DND-41 (cell line): Measurements from ENCODE around the gene JAZF1.
A peak's percentile ranks its signal among the peaks of the same experiment; 100 is the strongest.

Experiments
- ATAC-seq: fragments of 200-7000 bp; cut with Tn5 transposase; 3 replicates; pipeline ENCODE4 v1.9.1; 2021; ENCODE audit warnings: low read depth; ENCODE audit not compliant: insufficient read depth
- DNase-seq: peaks from one replicate; pipeline ENCODE4 v3.0.0-alpha.2; 2020
- H2AFZ ChIP-seq: 2 replicates; pipeline ENCODE4 v1.6.0; 2012; ENCODE audit warnings: low read depth, low read length
- H3K27ac ChIP-seq: 2 replicates; pipeline ENCODE4 v1.5.1; 2012; ENCODE audit warnings: low read length, inconsistent platforms
- H3K27me3 ChIP-seq: fragments of 200-600 bp; sonication (generic); 2 replicates; pipeline ENCODE4 v1.6.0; 2012; ENCODE audit warnings: low read length, mild to moderate bottlenecking, inconsistent platforms; ENCODE audit not compliant: insufficient read depth, poor library complexity
- H3K36me3 ChIP-seq: 2 replicates; pipeline ENCODE4 v1.5.1; 2012; ENCODE audit warnings: low read length, inconsistent platforms; ENCODE audit not compliant: insufficient read depth
- H3K4me1 ChIP-seq: 2 replicates; pipeline ENCODE4 v1.5.1; 2012; ENCODE audit warnings: mild to moderate bottlenecking, low read length; ENCODE audit not compliant: insufficient read depth
- H3K4me2 ChIP-seq: 2 replicates; pipeline ENCODE4 v1.6.0; 2012; ENCODE audit warnings: mild to moderate bottlenecking, moderate library complexity, low read length, inconsistent platforms; ENCODE audit not compliant: insufficient read depth
- H3K4me3 ChIP-seq, 2 experiments: fragments of 200-600 bp in 1 of 2; shearing (Covaris generic) in 1 of 2; 2 replicates each; pipeline ENCODE4 v1.5.1; 2012 to 2016; ENCODE audit warnings: inconsistent platforms in 2 of 2, low read length in 2 of 2, mild to moderate bottlenecking in 2 of 2, low read depth in 1 of 2, moderate library complexity in 1 of 2
- H3K79me2 ChIP-seq: 2 replicates; pipeline ENCODE4 v1.6.0; 2012; ENCODE audit warnings: low read length, inconsistent platforms; ENCODE audit not compliant: insufficient read depth
- H3K9ac ChIP-seq: 2 replicates; pipeline ENCODE4 v1.6.0; 2012; ENCODE audit warnings: low read depth, mild to moderate bottlenecking, inconsistent platforms, low read length, moderate library complexity
- H3K9me3 ChIP-seq: 2 replicates; pipeline ENCODE4 v1.5.1; 2012; ENCODE audit warnings: low read length, moderate library complexity, mild to moderate bottlenecking, inconsistent platforms; ENCODE audit not compliant: insufficient read depth, severe bottlenecking
- H4K20me1 ChIP-seq: 2 replicates; pipeline ENCODE4 v1.6.0; 2012; ENCODE audit warnings: low read length; ENCODE audit not compliant: insufficient read depth
- CTCF ChIP-seq: IDR thresholded peaks from 2 replicates; pipeline ENCODE4 v1.5.1; 2012; ENCODE audit warnings: borderline replicate concordance, low read length, moderate library complexity, mild to moderate bottlenecking; ENCODE audit not compliant: poor library complexity, severe bottlenecking; ENCODE audit errors: extremely low read depth
- EZH2 ChIP-seq: IDR thresholded peaks from 3 replicates; pipeline ENCODE4 v1.6.1; 2012; ENCODE audit warnings: borderline replicate concordance, low read depth, mild to moderate bottlenecking, moderate library complexity, low read length, inconsistent platforms; ENCODE audit not compliant: severe bottlenecking

JAZF1 gene

DNA sequence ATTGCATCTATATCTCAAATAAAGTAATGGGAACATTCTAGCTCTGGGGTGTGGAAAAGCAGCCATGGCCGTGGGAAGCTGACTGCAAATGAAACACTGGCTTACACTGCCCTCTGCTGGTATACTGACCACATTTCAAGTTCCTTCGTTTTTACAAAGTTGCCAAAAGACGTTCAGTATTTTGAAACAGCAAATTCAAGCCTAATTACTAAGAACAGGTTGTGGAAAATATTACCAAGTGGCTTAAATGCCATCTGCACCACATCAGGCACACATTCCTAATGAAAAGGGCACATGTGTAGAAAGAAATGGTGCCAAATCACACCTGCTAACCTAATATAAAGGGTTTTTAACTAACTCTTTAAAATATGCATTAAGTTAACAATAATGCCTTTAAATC, 83.9 kb downstream of the JAZF1 start:
- H3K4me1 ChIP-seq: no peaks in the 10 kb centered on the region
- peak; percentile 72 for ATAC-seq
- H3K27me3 ChIP-seq: no peaks in the 10 kb centered on the region
- no peak overlapping the region for H2AFZ ChIP-seq
- H3K27ac ChIP-seq: no peak overlapping the region
- peaks cover 2% of the 10 kb centered on the region; the same call in 1 of the 2 replicates for H4K20me1 ChIP-seq
- no peak overlapping the region for H3K9ac ChIP-seq
- H3K36me3 ChIP-seq: no peaks in the 10 kb centered on the region
- H3K9me3 ChIP-seq: no peaks in the 10 kb centered on the region
- no peak overlapping the region for H3K4me2 ChIP-seq
- peak; percentile 42 for DNase-seq
- H3K4me3 ChIP-seq: no peak overlapping the region
- no peaks in the 10 kb centered on the region for H3K79me2 ChIP-seq
- TF ChIP-seq CTCF: peak; percentile 88
- no peak for TF ChIP-seq EZH2

DNA sequence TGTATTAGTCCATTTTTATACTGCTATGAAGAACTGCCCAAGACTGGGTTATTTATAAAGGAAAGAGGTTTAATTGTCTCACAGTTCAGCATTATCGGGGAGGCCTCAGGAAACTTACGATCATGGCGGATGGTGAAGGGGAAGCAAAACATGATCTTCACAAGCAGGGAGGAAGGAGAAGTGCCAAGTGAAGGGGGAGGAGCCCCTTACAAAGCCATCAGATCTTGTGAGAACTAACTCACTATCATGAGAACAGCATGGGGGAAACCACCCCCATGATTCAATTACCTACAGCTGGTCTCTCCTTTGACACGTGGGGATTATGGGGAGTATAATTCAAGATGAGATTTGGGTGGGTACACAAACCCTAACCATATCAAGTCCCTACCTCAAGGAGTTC, 85.4 kb downstream of the JAZF1 start:
- Histone ChIP-seq H3K27ac (no peak overlapping the region), H3K9ac (no peak overlapping the region), H4K20me1 (peaks cover 2% of the 10 kb centered on the region; the same call in 1 of the 2 replicates), H3K79me2 (no peaks in the 10 kb centered on the region), H3K4me2 (no peak overlapping the region), H3K9me3 (no peaks in the 10 kb centered on the region), H3K27me3 (no peaks in the 10 kb centered on the region), H3K36me3 (no peaks in the 10 kb centered on the region), H2AFZ (no peak overlapping the region), H3K4me3 (no peak overlapping the region), H3K4me1 (no peaks in the 10 kb centered on the region)
- TF ChIP-seq EZH2: no peak
- TF ChIP-seq CTCF: no peak
- DNase-seq (no peak), ATAC-seq (no peak)

DNA sequence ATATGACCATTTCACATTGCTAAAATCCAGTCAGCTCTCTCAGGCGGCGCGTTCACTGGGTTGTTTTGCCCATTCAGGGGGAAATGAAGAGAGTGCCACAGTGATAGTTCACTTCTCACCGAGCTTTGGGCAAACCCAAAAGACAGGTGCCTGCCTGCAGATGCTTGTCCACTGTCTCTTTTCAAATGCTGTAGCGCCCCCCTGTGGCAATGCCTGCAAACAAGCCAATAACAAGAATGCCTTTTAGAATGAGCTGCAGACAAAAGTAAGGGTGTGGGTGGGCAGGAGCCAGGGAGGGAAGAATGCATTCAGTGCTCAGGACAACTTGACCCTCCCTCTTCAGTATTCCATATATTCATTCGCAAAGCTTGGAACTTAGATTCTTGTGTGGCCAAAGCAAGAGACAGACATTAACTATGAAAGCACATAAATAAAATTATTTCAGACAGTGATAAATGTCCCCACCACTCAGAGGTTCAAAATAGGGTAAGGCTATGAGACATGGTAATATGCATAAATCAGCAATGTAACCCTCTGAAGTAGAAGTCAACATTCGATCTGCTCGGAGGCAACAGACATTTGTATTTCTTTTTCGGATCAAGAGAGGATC, 86.9 kb downstream of the JAZF1 start:
- no peak overlapping the region for H3K9ac ChIP-seq
- ATAC-seq (0 out of 3 replicates have a peak, but pooled peaks have one; percentile 42), DNase-seq (peak; percentile 54)

More for the DNA sequence above, 86.9 kb downstream of the JAZF1 start:
- H3K27ac ChIP-seq: no peak overlapping the region
- no peaks in the 10 kb centered on the region for H3K9me3 ChIP-seq
- no peaks in the 10 kb centered on the region for H3K27me3 ChIP-seq
- no peaks in the 10 kb centered on the region for H3K36me3 ChIP-seq
- peaks cover 2% of the 10 kb centered on the region; the same call in 1 of the 2 replicates for H4K20me1 ChIP-seq
- no peak overlapping the region for H3K4me2 ChIP-seq
- H3K4me3 ChIP-seq: no peak overlapping the region
- TF ChIP-seq EZH2 (no peak), CTCF (peak; percentile 64)
- peaks cover 2% of the 10 kb centered on the region; the same call in 1 of the 2 replicates for H3K4me1 ChIP-seq
- H2AFZ ChIP-seq: no peak overlapping the region
- H3K79me2 ChIP-seq: no peaks in the 10 kb centered on the region
